ENCODE data around the gene TREH. TPM values are rescaled to one million over a fixed set of nuclear protein-coding genes. Genes with fewer than 3 reads are reported as not detected.

The TREH gene
- total RNA-seq, 1 experiment from 2014 or later, result not detected

GRCh38 chr11:118635237-118635591, 44.2 kb downstream of the TREH start:
- Histone ChIP-seq H3K27me3 (replicated peaks; ENCODE audit: insufficient read depth, low read depth, low read length, poor library complexity) (no peaks in the 10 kb centered on the region), H3K4me1 (ENCODE audit: insufficient read depth, low read length, poor library complexity, severe bottlenecking) (peaks cover 13% of the 10 kb centered on the region), H3K36me3 (ENCODE audit: insufficient read depth, low read length, poor library complexity, severe bottlenecking) (peaks cover under 1% of the 10 kb centered on the region), H3K9me3 (ENCODE audit: low read depth, low read length, poor library complexity, severe bottlenecking) (no peaks in the 10 kb centered on the region), H3K27ac (ENCODE audit: low read depth, low read length, poor library complexity, severe bottlenecking) (peak overlapping the region; percentile 60), H3K4me3 (ENCODE audit: low read depth, low read length, poor library complexity, severe bottlenecking) (peak overlapping the region; percentile 29)
- DNase-seq (ENCODE audit: low spot score), result no peak
- ChIA-PET CTCF (interaction anchor here (0.6 to 1.5 kb wide), 3 partner anchors 24 to 40 kb away, joined by 3 to 8 read pairs (median 3); partner anchors contain the start of gene PHLDB1), POLR2A (ENCODE audit: low non-redundant PET) (interaction anchor here (1.1 kb wide), 1 partner anchor 9 kb away, joined by 9 read pairs; no protein-coding TSS in a partner anchor)
- BruUV-seq (replicated peaks), result no TSS peak
- intact Hi-C loops (cut with micrococcal nuclease; ENCODE audit: unreplicated experiment), result no loop called here
- TF ChIP-seq EZH2 (IDR thresholded peaks at IDR 0.05; ENCODE audit: borderline replicate concordance, low read depth, low read length, poor library complexity, severe bottlenecking) (no peak), CTCF (conservative IDR thresholded peaks at IDR 0.05; ENCODE audit: low read depth, low read length) (no peak)

- no peaks in the 10 kb centered on the region for H3K9me3 ChIP-seq (ENCODE audit: low read depth, low read length, poor library complexity, severe bottlenecking)
- no peak for TF ChIP-seq EZH2 (IDR thresholded peaks at IDR 0.05; ENCODE audit: borderline replicate concordance, low read depth, low read length, poor library complexity, severe bottlenecking)
- 0 out of 2 replicates have a peak, but pooled peaks have one; percentile 20 for TF ChIP-seq CTCF (conservative IDR thresholded peaks at IDR 0.05; ENCODE audit: low read depth, low read length)
- peak; percentile 82 for DNase-seq (ENCODE audit: low spot score)
- intact Hi-C loops (cut with micrococcal nuclease; ENCODE audit: unreplicated experiment), result no loop called here
- peak overlapping the region; percentile 29 for H3K4me3 ChIP-seq (ENCODE audit: low read depth, low read length, poor library complexity, severe bottlenecking)
- ChIA-PET CTCF (interaction anchor here (1.0 to 1.5 kb wide), 2 partner anchors 25 to 40 kb away, joined by 3 to 8 read pairs; no protein-coding TSS in a partner anchor), POLR2A (ENCODE audit: low non-redundant PET) (interaction anchor here (1.1 kb wide), 1 partner anchor 9 kb away, joined by 9 read pairs; no protein-coding TSS in a partner anchor)
- H3K27ac ChIP-seq (ENCODE audit: low read depth, low read length, poor library complexity, severe bottlenecking), result peak overlapping the region; percentile 60
- BruUV-seq (replicated peaks), result no TSS peak
- peaks cover 6% of the 10 kb centered on the region for H3K36me3 ChIP-seq (ENCODE audit: insufficient read depth, low read length, poor library complexity, severe bottlenecking)
- no peaks in the 10 kb centered on the region for H3K27me3 ChIP-seq (replicated peaks; ENCODE audit: insufficient read depth, low read depth, low read length, poor library complexity)
- peaks cover 13% of the 10 kb centered on the region for H3K4me1 ChIP-seq (ENCODE audit: insufficient read depth, low read length, poor library complexity, severe bottlenecking)
Measured at GRCh38 chr11:118634431-118635236, 44.8 kb downstream of the TREH start.

- Histone ChIP-seq H3K9me3 (ENCODE audit: low read depth, low read length, poor library complexity, severe bottlenecking) (no peaks in the 10 kb centered on the region), H3K4me1 (ENCODE audit: insufficient read depth, low read length, poor library complexity, severe bottlenecking) (peaks cover 13% of the 10 kb centered on the region), H3K36me3 (ENCODE audit: insufficient read depth, low read length, poor library complexity, severe bottlenecking) (peaks cover 7% of the 10 kb centered on the region), H3K4me3 (ENCODE audit: low read depth, low read length, poor library complexity, severe bottlenecking) (no peak overlapping the region), H3K27ac (ENCODE audit: low read depth, low read length, poor library complexity, severe bottlenecking) (peak overlapping the region; percentile 60), H3K27me3 (replicated peaks; ENCODE audit: insufficient read depth, low read depth, low read length, poor library complexity) (no peaks in the 10 kb centered on the region)
- no peak for DNase-seq (ENCODE audit: low spot score)
- TF ChIP-seq EZH2 (IDR thresholded peaks at IDR 0.05; ENCODE audit: borderline replicate concordance, low read depth, low read length, poor library complexity, severe bottlenecking) (no peak), CTCF (conservative IDR thresholded peaks at IDR 0.05; ENCODE audit: low read depth, low read length) (no peak)
- POLR2A ChIA-PET (ENCODE audit: low non-redundant PET), result no interaction called here
- intact Hi-C loops (cut with micrococcal nuclease; ENCODE audit: unreplicated experiment), result no loop called here
- no TSS peak for BruUV-seq (replicated peaks)
- CTCF ChIA-PET, result no interaction called here
Measured at GRCh38 chr11:118633979-118634378, 45.5 kb downstream of the TREH start.

All from A673 (cell line).